WTC11 (cell line): ENCODE measurements around the gene ZNF438. TPM values are rescaled to one million over a fixed set of nuclear protein-coding genes. Genes with fewer than 3 reads are reported as not detected.

Experiments
- ATAC-seq: fragments of 200-7000 bp; cut with Tn5 transposase; 2 replicates; pipeline ENCODE4 v1.10.0; 2021; ENCODE audit warnings: mild to moderate bottlenecking, moderate library complexity
- CTCF ChIA-PET: fragments of 300-600 bp; sonication (Branson Sonifier 250); formaldehyde crosslinking; loops from one replicate; lab custom pipeline; 2021; ENCODE audit warnings: antibody characterized with exemption; lab: Charles Lee
- POLR2A ChIA-PET: fragments of 350-600 bp; sonication (Branson Sonifier 250); formaldehyde crosslinking; loops from one replicate; lab custom pipeline; 2021; ENCODE audit warnings: antibody characterized with exemption; lab: Charles Lee
- DNase-seq: peaks from one replicate; pipeline ENCODE4 v3.0.0; 2021; ENCODE audit warnings: low spot score
- H3K27ac Mint-ChIP-seq: 2 replicates; pipeline ENCODE4 v1.8.0; 2021; ENCODE audit warnings: mixed read lengths
- H3K27me3 Mint-ChIP-seq: 2 replicates; pipeline ENCODE4 v1.8.0; 2021; ENCODE audit warnings: low read depth, mild to moderate bottlenecking, moderate library complexity, mixed read lengths
- H3K36me3 Mint-ChIP-seq: 2 replicates; pipeline ENCODE4 v1.8.0; 2021; ENCODE audit warnings: mixed read lengths
- H3K4me1 Mint-ChIP-seq: 2 replicates; pipeline ENCODE4 v1.8.0; 2022; ENCODE audit warnings: mixed read lengths
- H3K4me3 Mint-ChIP-seq: 2 replicates; pipeline ENCODE4 v1.8.0; 2021; ENCODE audit warnings: mild to moderate bottlenecking, moderate library complexity, mixed read lengths
- H3K9me3 Mint-ChIP-seq: 2 replicates; pipeline ENCODE4 v1.8.0; 2021; ENCODE audit warnings: mixed read lengths
- ETV6 ChIP-seq: sonication (generic); formaldehyde crosslinking; IDR thresholded peaks from 2 replicates; pipeline ENCODE4 v1.8.1; 2022; ENCODE audit warnings: mild to moderate bottlenecking, missing genetic modification reagents
- GTF2I ChIP-seq: fragments of 250-450 bp; sonication (Bioruptor Pico); conservative IDR thresholded peaks from 2 replicates; pipeline ENCODE4 v1.4.0; 2021; ENCODE audit warnings: mild to moderate bottlenecking
- HMGA2 ChIP-seq: fragments of 250-450 bp; sonication (Bioruptor Pico); IDR thresholded peaks from 2 replicates; pipeline ENCODE4 v1.4.0; 2021; ENCODE audit warnings: mild to moderate bottlenecking, moderate library complexity
- MXD4 ChIP-seq: fragments of 250-450 bp; sonication (Bioruptor Pico); IDR thresholded peaks from 2 replicates; pipeline ENCODE4 v1.8.0; 2021; ENCODE audit warnings: mild to moderate bottlenecking, moderate library complexity, borderline replicate concordance
- MYBL2 ChIP-seq: sonication (generic); formaldehyde crosslinking; IDR thresholded peaks from 2 replicates; pipeline ENCODE4 v1.8.1; 2023; ENCODE audit warnings: mild to moderate bottlenecking, moderate library complexity, missing genetic modification reagents
- SP1 ChIP-seq: sonication (generic); formaldehyde crosslinking; conservative IDR thresholded peaks from 2 replicates; pipeline ENCODE4 v1.8.1; 2022; ENCODE audit warnings: missing genetic modification reagents
- ZNF232 ChIP-seq: sonication (generic); formaldehyde crosslinking; IDR thresholded peaks from 2 replicates; pipeline ENCODE4 v1.8.0; 2022; ENCODE audit warnings: mild to moderate bottlenecking, missing genetic modification reagents
- ZNF423 ChIP-seq: fragments of 250-450 bp; sonication (Bioruptor Pico); IDR thresholded peaks from 2 replicates; pipeline ENCODE4 v2.1.2; 2022; ENCODE audit warnings: mild to moderate bottlenecking, moderate library complexity
- total RNA-seq: library from RNA; stranded (reverse); gene quantifications from 3 replicates; pipeline ENCODE4 v1.2.3, GENCODE V29; 2021
- TF ChIP-seq, protein P1 (sequence below): sonication (generic); formaldehyde crosslinking; IDR thresholded peaks from 2 replicates; pipeline ENCODE4 v1.8.0; 2022; ENCODE audit warnings: mild to moderate bottlenecking, missing genetic modification reagents
- TF ChIP-seq, protein P2 (sequence below): fragments of 250-450 bp; sonication (Bioruptor Pico); IDR thresholded peaks from 2 replicates; pipeline ENCODE4 v1.9.0; 2021; ENCODE audit warnings: moderate library complexity, mild to moderate bottlenecking, inconsistent platforms, borderline replicate concordance
- TF ChIP-seq, protein P3 (sequence below): fragments of 250-450 bp; sonication (Bioruptor Pico); IDR thresholded peaks from 2 replicates; pipeline ENCODE4 v1.9.0; 2021; ENCODE audit warnings: mild to moderate bottlenecking
- TF ChIP-seq, protein P4 (sequence below): sonication (generic); formaldehyde crosslinking; IDR thresholded peaks from 2 replicates; pipeline ENCODE4 v1.8.0; 2022; ENCODE audit warnings: mild to moderate bottlenecking, missing genetic modification reagents
- TF ChIP-seq, protein P5 (sequence below): sonication (generic); formaldehyde crosslinking; IDR thresholded peaks from 2 replicates; pipeline ENCODE4 v1.8.1; 2022; ENCODE audit warnings: low read depth, missing genetic modification reagents, borderline replicate concordance
- TF ChIP-seq, protein P6 (sequence below): sonication (generic); formaldehyde crosslinking; IDR thresholded peaks from 2 replicates; pipeline ENCODE4 v1.8.1; 2022; ENCODE audit warnings: mild to moderate bottlenecking, moderate library complexity, missing genetic modification reagents
- TF ChIP-seq, protein P7 (sequence below): sonication (generic); formaldehyde crosslinking; IDR thresholded peaks from 2 replicates; pipeline ENCODE4 v1.8.1; 2022; ENCODE audit warnings: mild to moderate bottlenecking, missing genetic modification reagents, moderate library complexity, borderline replicate concordance
- TF ChIP-seq, protein P8 (sequence below): sonication (generic); formaldehyde crosslinking; IDR thresholded peaks from 2 replicates; pipeline ENCODE4 v1.8.1; 2022; ENCODE audit warnings: low read depth, mild to moderate bottlenecking, moderate library complexity, missing genetic modification reagents, borderline replicate concordance
- TF ChIP-seq, protein P9 (sequence below): sonication (generic); formaldehyde crosslinking; IDR thresholded peaks from 2 replicates; pipeline ENCODE4 v1.8.1; 2023; ENCODE audit warnings: mild to moderate bottlenecking, missing genetic modification reagents, borderline replicate concordance

ZNF438 gene
- total RNA-seq, 1 experiment from 2014 or later = 1.9 TPM

DNA sequence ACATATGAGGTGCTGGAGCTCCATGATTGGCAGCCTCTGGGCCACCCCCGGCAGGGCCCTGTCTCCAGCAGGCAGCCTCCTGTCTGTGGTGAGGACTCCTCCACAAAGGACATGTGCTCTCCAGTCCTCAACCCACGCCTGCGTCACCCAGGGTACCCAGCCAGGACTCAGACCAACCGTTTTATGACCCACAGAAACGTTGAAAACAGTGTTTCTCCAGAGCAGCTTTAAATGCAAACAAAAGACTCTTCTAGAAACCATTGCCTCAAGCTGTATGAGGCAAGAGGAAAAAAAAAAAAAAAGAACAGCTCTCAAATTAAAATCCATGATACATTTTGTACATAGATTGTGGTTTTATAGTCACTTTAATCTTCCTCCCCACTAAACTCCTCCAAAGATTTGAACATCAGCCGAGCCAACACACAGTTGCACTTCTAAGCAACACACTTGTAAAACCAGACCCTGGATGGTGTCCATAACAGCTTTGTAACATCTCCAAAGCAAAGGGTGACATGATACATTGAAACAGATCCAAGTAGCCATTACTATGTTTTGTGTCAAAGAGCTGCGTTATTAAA lies 227.1 kb downstream of the ZNF438 start:
- ChIA-PET POLR2A (interaction anchor here (0.7 kb wide), 1 partner anchor 1185 kb away, joined by 3 read pairs; no protein-coding TSS in a partner anchor), CTCF (interaction anchor here (0.5 to 1.4 kb wide), 3 partner anchors 20 to 1402 kb away, joined by 3 to 4 read pairs (median 3); no protein-coding TSS in a partner anchor)
- Mint-ChIP-seq H3K4me3 (no peak overlapping the region), H3K27me3 (peaks cover 3% of the 10 kb centered on the region; the same call in 1 of the 2 replicates), H3K36me3 (peaks cover 15% of the 10 kb centered on the region), H3K9me3 (peaks cover 27% of the 10 kb centered on the region), H3K4me1 (no peaks in the 10 kb centered on the region)
- DNase-seq = no peak
- no peak for ATAC-seq
- TF ChIP-seq GTF2I (CRISPR knock-in tag) (no peak), ETV6 (CRISPR knock-in tag) (no peak), MXD4 (CRISPR knock-in tag) (no peak)
- TF ChIP-seq, protein P1, sequence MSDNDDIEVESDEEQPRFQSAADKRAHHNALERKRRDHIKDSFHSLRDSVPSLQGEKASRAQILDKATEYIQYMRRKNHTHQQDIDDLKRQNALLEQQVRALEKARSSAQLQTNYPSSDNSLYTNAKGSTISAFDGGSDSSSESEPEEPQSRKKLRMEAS (CRISPR knock-in tag) = no peak
- TF ChIP-seq, protein P2, sequence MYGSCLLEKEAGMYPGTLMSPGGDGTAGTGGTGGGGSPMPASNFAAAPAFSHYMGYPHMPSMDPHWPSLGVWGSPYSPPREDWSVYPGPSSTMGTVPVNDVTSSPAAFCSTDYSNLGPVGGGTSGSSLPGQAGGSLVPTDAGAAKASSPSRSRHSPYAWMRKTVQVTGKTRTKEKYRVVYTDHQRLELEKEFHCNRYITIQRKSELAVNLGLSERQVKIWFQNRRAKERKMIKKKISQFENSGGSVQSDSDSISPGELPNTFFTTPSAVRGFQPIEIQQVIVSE (CRISPR knock-in tag) = no peak
- TF ChIP-seq, protein P3, sequence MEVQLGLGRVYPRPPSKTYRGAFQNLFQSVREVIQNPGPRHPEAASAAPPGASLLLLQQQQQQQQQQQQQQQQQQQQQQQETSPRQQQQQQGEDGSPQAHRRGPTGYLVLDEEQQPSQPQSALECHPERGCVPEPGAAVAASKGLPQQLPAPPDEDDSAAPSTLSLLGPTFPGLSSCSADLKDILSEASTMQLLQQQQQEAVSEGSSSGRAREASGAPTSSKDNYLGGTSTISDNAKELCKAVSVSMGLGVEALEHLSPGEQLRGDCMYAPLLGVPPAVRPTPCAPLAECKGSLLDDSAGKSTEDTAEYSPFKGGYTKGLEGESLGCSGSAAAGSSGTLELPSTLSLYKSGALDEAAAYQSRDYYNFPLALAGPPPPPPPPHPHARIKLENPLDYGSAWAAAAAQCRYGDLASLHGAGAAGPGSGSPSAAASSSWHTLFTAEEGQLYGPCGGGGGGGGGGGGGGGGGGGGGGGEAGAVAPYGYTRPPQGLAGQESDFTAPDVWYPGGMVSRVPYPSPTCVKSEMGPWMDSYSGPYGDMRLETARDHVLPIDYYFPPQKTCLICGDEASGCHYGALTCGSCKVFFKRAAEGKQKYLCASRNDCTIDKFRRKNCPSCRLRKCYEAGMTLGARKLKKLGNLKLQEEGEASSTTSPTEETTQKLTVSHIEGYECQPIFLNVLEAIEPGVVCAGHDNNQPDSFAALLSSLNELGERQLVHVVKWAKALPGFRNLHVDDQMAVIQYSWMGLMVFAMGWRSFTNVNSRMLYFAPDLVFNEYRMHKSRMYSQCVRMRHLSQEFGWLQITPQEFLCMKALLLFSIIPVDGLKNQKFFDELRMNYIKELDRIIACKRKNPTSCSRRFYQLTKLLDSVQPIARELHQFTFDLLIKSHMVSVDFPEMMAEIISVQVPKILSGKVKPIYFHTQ (CRISPR knock-in tag) = no peak
- TF ChIP-seq, all 79 proteins: peak for 0
- no peak overlapping the region for H3K27ac Mint-ChIP-seq

DNA sequence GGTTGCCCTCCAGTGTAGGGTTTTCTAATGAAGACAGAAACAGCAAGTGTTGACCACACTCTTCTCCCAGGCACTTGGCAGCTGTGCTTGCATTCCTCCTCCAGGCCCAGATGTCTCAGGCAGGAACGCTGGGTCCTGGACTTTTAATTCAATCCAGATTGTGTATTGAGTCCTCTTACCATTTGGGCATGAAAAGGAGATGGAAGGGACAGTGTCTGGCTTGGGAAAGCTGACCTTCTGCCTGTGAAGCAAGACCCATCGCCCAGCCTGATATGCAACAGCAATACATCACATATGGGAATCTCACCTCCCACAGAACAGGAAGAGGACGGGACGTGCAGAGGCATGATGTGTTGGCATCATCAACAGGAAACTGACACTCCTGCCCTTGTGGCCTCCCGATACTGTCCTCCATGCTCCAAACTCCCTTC lies 227.8 kb downstream of the ZNF438 start:
- POLR2A ChIA-PET = interaction anchor here (0.7 kb wide), 1 partner anchor 1186 kb away, joined by 3 read pairs; no protein-coding TSS in a partner anchor
- no peaks in the 10 kb centered on the region for H3K4me1 Mint-ChIP-seq
- CTCF ChIA-PET = interaction anchor here (0.5 kb wide), 1 partner anchor 1402 kb away, joined by 3 read pairs; no protein-coding TSS in a partner anchor
- peaks cover 3% of the 10 kb centered on the region; the same call in 1 of the 2 replicates for H3K27me3 Mint-ChIP-seq
- peaks cover 27% of the 10 kb centered on the region for H3K9me3 Mint-ChIP-seq
- no peak overlapping the region for H3K4me3 Mint-ChIP-seq
- TF ChIP-seq HMGA2 (no peak), MYBL2 (no peak), SP1 (CRISPR knock-in tag) (no peak), ZNF232 (CRISPR knock-in tag) (no peak), ZNF423 (CRISPR knock-in tag) (no peak)
- TF ChIP-seq, protein P4, sequence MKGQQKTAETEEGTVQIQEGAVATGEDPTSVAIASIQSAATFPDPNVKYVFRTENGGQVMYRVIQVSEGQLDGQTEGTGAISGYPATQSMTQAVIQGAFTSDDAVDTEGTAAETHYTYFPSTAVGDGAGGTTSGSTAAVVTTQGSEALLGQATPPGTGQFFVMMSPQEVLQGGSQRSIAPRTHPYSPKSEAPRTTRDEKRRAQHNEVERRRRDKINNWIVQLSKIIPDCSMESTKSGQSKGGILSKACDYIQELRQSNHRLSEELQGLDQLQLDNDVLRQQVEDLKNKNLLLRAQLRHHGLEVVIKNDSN (CRISPR knock-in tag) = no peak
- TF ChIP-seq, protein P5, sequence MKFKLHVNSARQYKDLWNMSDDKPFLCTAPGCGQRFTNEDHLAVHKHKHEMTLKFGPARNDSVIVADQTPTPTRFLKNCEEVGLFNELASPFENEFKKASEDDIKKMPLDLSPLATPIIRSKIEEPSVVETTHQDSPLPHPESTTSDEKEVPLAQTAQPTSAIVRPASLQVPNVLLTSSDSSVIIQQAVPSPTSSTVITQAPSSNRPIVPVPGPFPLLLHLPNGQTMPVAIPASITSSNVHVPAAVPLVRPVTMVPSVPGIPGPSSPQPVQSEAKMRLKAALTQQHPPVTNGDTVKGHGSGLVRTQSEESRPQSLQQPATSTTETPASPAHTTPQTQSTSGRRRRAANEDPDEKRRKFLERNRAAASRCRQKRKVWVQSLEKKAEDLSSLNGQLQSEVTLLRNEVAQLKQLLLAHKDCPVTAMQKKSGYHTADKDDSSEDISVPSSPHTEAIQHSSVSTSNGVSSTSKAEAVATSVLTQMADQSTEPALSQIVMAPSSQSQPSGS = no peak
- TF ChIP-seq, protein P6, sequence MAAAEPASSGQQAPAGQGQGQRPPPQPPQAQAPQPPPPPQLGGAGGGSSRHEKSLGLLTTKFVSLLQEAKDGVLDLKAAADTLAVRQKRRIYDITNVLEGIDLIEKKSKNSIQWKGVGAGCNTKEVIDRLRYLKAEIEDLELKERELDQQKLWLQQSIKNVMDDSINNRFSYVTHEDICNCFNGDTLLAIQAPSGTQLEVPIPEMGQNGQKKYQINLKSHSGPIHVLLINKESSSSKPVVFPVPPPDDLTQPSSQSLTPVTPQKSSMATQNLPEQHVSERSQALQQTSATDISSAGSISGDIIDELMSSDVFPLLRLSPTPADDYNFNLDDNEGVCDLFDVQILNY (CRISPR knock-in tag) = no peak
- TF ChIP-seq, protein P7, sequence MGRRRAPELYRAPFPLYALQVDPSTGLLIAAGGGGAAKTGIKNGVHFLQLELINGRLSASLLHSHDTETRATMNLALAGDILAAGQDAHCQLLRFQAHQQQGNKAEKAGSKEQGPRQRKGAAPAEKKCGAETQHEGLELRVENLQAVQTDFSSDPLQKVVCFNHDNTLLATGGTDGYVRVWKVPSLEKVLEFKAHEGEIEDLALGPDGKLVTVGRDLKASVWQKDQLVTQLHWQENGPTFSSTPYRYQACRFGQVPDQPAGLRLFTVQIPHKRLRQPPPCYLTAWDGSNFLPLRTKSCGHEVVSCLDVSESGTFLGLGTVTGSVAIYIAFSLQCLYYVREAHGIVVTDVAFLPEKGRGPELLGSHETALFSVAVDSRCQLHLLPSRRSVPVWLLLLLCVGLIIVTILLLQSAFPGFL (CRISPR knock-in tag) = no peak
- TF ChIP-seq, protein P8, sequence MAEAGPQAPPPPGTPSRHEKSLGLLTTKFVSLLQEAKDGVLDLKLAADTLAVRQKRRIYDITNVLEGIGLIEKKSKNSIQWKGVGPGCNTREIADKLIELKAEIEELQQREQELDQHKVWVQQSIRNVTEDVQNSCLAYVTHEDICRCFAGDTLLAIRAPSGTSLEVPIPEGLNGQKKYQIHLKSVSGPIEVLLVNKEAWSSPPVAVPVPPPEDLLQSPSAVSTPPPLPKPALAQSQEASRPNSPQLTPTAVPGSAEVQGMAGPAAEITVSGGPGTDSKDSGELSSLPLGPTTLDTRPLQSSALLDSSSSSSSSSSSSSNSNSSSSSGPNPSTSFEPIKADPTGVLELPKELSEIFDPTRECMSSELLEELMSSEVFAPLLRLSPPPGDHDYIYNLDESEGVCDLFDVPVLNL = no peak
- TF ChIP-seq, protein P9, sequence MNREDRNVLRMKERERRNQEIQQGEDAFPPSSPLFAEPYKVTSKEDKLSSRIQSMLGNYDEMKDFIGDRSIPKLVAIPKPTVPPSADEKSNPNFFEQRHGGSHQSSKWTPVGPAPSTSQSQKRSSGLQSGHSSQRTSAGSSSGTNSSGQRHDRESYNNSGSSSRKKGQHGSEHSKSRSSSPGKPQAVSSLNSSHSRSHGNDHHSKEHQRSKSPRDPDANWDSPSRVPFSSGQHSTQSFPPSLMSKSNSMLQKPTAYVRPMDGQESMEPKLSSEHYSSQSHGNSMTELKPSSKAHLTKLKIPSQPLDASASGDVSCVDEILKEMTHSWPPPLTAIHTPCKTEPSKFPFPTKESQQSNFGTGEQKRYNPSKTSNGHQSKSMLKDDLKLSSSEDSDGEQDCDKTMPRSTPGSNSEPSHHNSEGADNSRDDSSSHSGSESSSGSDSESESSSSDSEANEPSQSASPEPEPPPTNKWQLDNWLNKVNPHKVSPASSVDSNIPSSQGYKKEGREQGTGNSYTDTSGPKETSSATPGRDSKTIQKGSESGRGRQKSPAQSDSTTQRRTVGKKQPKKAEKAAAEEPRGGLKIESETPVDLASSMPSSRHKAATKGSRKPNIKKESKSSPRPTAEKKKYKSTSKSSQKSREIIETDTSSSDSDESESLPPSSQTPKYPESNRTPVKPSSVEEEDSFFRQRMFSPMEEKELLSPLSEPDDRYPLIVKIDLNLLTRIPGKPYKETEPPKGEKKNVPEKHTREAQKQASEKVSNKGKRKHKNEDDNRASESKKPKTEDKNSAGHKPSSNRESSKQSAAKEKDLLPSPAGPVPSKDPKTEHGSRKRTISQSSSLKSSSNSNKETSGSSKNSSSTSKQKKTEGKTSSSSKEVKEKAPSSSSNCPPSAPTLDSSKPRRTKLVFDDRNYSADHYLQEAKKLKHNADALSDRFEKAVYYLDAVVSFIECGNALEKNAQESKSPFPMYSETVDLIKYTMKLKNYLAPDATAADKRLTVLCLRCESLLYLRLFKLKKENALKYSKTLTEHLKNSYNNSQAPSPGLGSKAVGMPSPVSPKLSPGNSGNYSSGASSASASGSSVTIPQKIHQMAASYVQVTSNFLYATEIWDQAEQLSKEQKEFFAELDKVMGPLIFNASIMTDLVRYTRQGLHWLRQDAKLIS = no peak
- no peak for DNase-seq
- H3K27ac Mint-ChIP-seq = no peak overlapping the region
- ATAC-seq = no peak
- H3K36me3 Mint-ChIP-seq = peaks cover 15% of the 10 kb centered on the region
